CD14-positive monocyte (primary cell): ENCODE measurements around the gene SLC35E1. TPM values are rescaled to one million over a fixed set of nuclear protein-coding genes. Genes with fewer than 3 reads are reported as not detected.

Source experiments
- DNase-seq, 3 donors: peaks; one replicate each; pipeline ENCODE4 v3.0.0-alpha.2; 2011 to 2022
- H2AFZ ChIP-seq: 2 replicates; pipeline ENCODE4 v1.6.0; 2012; ENCODE audit warnings: mild to moderate bottlenecking, low read depth, low read length, inconsistent platforms; ENCODE audit not compliant: insufficient read depth, poor library complexity, severe bottlenecking
- H3K27ac ChIP-seq, 2 donors: 1 replicate in 1 of 2; 2 replicates in 1 of 2; pipeline ENCODE4 v1.5.1; 2012 to 2013; ENCODE audit warnings: low read length in 2 of 2, control low read depth in 1 of 2, inconsistent platforms in 1 of 2, low read depth in 1 of 2, mild to moderate bottlenecking in 1 of 2
- H3K27me3 ChIP-seq, 2 donors: one replicate each; pipeline versions ENCODE4 v1.6.0 to v1.6.1; 2011 to 2013; ENCODE audit warnings: low read length in 2 of 2; ENCODE audit not compliant: control insufficient read depth in 2 of 2, insufficient read depth in 2 of 2
- H3K36me3 ChIP-seq, 2 donors: replicated peaks in 1 of 2; 1 replicate in 1 of 2; 2 replicates in 1 of 2; pipeline versions ENCODE4 v1.5.1 to v1.6.1; 2012 to 2013; ENCODE audit warnings: low read length in 2 of 2, control low read depth in 1 of 2, inconsistent platforms in 1 of 2, mild to moderate bottlenecking in 1 of 2; ENCODE audit not compliant: insufficient read depth in 2 of 2, control insufficient read depth in 1 of 2
- H3K4me1 ChIP-seq, 2 donors: 1 replicate in 1 of 2; 2 replicates in 1 of 2; pipeline versions ENCODE4 v1.5.1 to v1.6.1; 2012 to 2013; ENCODE audit warnings: low read length in 2 of 2, control low read depth in 1 of 2, inconsistent platforms in 1 of 2, mild to moderate bottlenecking in 1 of 2, moderate library complexity in 1 of 2; ENCODE audit not compliant: insufficient read depth in 2 of 2, control insufficient read depth in 1 of 2
- H3K4me2 ChIP-seq: replicated peaks from 2 replicates; pipeline ENCODE3; 2012; ENCODE audit warnings: low read length, moderate library complexity, mild to moderate bottlenecking; ENCODE audit not compliant: poor library complexity, severe bottlenecking; ENCODE audit errors: extremely low read depth
- H3K4me3 ChIP-seq, 3 experiments: fragments of 200-600 bp in 1 of 3; sonication (generic) in 1 of 3; replicated peaks in 1 of 3; 1 replicate in 2 of 3; 2 replicates in 1 of 3; pipeline ENCODE4 v1.5.1; 2011 to 2013; ENCODE audit warnings: low read length in 3 of 3, mild to moderate bottlenecking in 3 of 3, control low read depth in 2 of 3, low read depth in 2 of 3, inconsistent platforms in 1 of 3, moderate library complexity in 1 of 3
- H3K79me2 ChIP-seq: 2 replicates; pipeline ENCODE4 v1.6.0; 2012; ENCODE audit warnings: mild to moderate bottlenecking, control low read depth, inconsistent platforms, low read length, moderate library complexity; ENCODE audit not compliant: insufficient read depth
- H3K9ac ChIP-seq: 2 replicates; pipeline ENCODE4 v1.6.0; 2017; ENCODE audit warnings: low read length, mild to moderate bottlenecking; ENCODE audit not compliant: insufficient read depth, poor library complexity, severe bottlenecking
- H3K9me3 ChIP-seq, 2 donors: replicated peaks in 1 of 2; 1 replicate in 1 of 2; 2 replicates in 1 of 2; pipeline versions ENCODE4 v1.5.1 to v1.6.1; 2012 to 2013; ENCODE audit warnings: low read length in 2 of 2, control low read depth in 1 of 2; ENCODE audit not compliant: control insufficient read depth in 1 of 2, insufficient read depth in 1 of 2
- H4K20me1 ChIP-seq: 2 replicates; pipeline ENCODE4 v1.6.0; 2012; ENCODE audit warnings: mild to moderate bottlenecking, low read length, control low read depth, moderate library complexity; ENCODE audit not compliant: insufficient read depth
- H3K27ac Mint-ChIP-seq, 7 donors: one replicate each; pipeline ENCODE4 v1.8.0; 2020; ENCODE audit warnings: mild to moderate bottlenecking in 7 of 7, mixed read lengths in 7 of 7, moderate library complexity in 6 of 7, inconsistent platforms in 2 of 7
- H3K27me3 Mint-ChIP-seq, 3 donors: one replicate each; pipeline ENCODE4 v1.8.0; 2021 to 2022; ENCODE audit warnings: low read depth in 3 of 3, mild to moderate bottlenecking in 3 of 3, mixed read lengths in 3 of 3, moderate library complexity in 3 of 3, inconsistent platforms in 1 of 3
- H3K36me3 Mint-ChIP-seq, 2 donors: one replicate each; pipeline ENCODE4 v1.8.0; 2020; ENCODE audit warnings: mixed read lengths in 2 of 2, inconsistent platforms in 1 of 2, mild to moderate bottlenecking in 1 of 2
- H3K4me1 Mint-ChIP-seq: one replicate; pipeline ENCODE4 v1.8.0; 2020; ENCODE audit warnings: mild to moderate bottlenecking, mixed read lengths
- H3K4me3 Mint-ChIP-seq, 2 donors: one replicate each; pipeline ENCODE4 v1.8.0; 2020; ENCODE audit warnings: mild to moderate bottlenecking in 2 of 2, mixed read lengths in 2 of 2, moderate library complexity in 1 of 2
- H3K9me3 Mint-ChIP-seq, 7 donors: one replicate each; pipeline ENCODE4 v1.8.0; 2020 to 2022; ENCODE audit warnings: mixed read lengths in 7 of 7, mild to moderate bottlenecking in 6 of 7, moderate library complexity in 6 of 7, inconsistent platforms in 2 of 7
- WGBS: methylation state at CpG from one replicate; pipeline ENCODE4 v1.1.5; 2013; ENCODE audit warnings: missing lambda C conversion rate; ENCODE audit not compliant: insufficient coverage; 5-methylcytosine and 5-hydroxymethylcytosine counted together
- intact Hi-C, 2 donors: fragments of 100-400 bp; cut with micrococcal nuclease; formaldehyde crosslinking; loops; one replicate each; pipeline versions ENCODE4 v1.15.0 to v1.15.1; 2023
- polyA plus RNA-seq, 3 donors: library from polyadenylated mRNA; depleted of rRNA in 1 of 3; unstranded in 2 of 3; stranded (reverse) in 1 of 3; fragments of 300-500 nt in 2 of 3; fragments of >200 nt in 1 of 3; fragmentation: Illumina TruSeq in 2 of 3; gene quantifications; 1 replicate in 2 of 3; 2 replicates in 1 of 3; pipeline ENCODE4 v1.2.3, GENCODE V29; 2012 to 2021
- TF ChIP-seq, protein P1 (sequence below): fragments of 200-600 bp; IDR thresholded peaks from one replicate; pipeline ENCODE4 v1.8.0; 2022; ENCODE audit warnings: antibody characterized with exemption, mild to moderate bottlenecking

Gene SLC35E1
- polyA plus RNA-seq, 3 donors, result 12.1 to 28.8 (median 13.5) TPM

DNA sequence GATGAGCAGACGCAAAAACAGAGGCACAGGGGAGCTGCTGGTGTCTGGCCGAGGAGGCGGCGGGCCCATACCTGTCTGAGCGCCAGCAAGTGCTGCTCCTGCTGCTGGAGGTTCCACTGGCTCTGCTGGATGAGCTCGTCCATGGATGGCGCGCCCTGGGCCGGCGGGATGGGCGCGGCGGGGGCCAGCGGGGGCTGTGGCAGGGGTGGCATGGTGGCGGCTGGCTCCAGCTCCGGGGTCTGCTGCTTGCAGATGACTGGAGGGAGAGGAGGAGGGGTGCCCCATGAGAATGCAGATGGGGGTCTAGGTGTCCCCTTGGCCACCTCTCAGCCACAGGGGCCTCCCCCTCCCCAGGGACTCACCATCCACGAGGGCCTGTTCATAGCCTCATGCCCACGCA is 36.8 kb downstream of the SLC35E1 start:
- Mint-ChIP-seq H3K27ac (no peak overlapping the region), H3K9me3 (no peaks in the 10 kb centered on the region), H3K4me1 (peaks cover 6% of the 10 kb centered on the region), H3K4me3 (no peak overlapping the region), H3K36me3 (peaks cover 78 to 99% of the 10 kb centered on the region in 2 donors), H3K27me3 (no peaks in the 10 kb centered on the region)
- no peaks in the 10 kb centered on the region for H3K27me3 ChIP-seq
- no peaks in the 10 kb centered on the region for H3K4me1 ChIP-seq
- H3K4me2 ChIP-seq, result no peak overlapping the region
- H3K79me2 ChIP-seq, result peaks cover 49% of the 10 kb centered on the region
- TF ChIP-seq, protein P1, sequence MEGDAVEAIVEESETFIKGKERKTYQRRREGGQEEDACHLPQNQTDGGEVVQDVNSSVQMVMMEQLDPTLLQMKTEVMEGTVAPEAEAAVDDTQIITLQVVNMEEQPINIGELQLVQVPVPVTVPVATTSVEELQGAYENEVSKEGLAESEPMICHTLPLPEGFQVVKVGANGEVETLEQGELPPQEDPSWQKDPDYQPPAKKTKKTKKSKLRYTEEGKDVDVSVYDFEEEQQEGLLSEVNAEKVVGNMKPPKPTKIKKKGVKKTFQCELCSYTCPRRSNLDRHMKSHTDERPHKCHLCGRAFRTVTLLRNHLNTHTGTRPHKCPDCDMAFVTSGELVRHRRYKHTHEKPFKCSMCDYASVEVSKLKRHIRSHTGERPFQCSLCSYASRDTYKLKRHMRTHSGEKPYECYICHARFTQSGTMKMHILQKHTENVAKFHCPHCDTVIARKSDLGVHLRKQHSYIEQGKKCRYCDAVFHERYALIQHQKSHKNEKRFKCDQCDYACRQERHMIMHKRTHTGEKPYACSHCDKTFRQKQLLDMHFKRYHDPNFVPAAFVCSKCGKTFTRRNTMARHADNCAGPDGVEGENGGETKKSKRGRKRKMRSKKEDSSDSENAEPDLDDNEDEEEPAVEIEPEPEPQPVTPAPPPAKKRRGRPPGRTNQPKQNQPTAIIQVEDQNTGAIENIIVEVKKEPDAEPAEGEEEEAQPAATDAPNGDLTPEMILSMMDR, result no peak
- H3K9ac ChIP-seq, result no peak overlapping the region
- H4K20me1 ChIP-seq, result peaks cover 76% of the 10 kb centered on the region
- no peaks in the 10 kb centered on the region for H3K9me3 ChIP-seq
- no peak overlapping the region for H2AFZ ChIP-seq
- intact Hi-C loops, result no loop called here
- no peak overlapping the region for H3K27ac ChIP-seq
- H3K36me3 ChIP-seq, result peaks cover 80 to 94% of the 10 kb centered on the region in 2 donors
- 98% methylated on average over 17 of the region's 18 CpGs for WGBS
- DNase-seq, result no peak
- no peak overlapping the region for H3K4me3 ChIP-seq

DNA sequence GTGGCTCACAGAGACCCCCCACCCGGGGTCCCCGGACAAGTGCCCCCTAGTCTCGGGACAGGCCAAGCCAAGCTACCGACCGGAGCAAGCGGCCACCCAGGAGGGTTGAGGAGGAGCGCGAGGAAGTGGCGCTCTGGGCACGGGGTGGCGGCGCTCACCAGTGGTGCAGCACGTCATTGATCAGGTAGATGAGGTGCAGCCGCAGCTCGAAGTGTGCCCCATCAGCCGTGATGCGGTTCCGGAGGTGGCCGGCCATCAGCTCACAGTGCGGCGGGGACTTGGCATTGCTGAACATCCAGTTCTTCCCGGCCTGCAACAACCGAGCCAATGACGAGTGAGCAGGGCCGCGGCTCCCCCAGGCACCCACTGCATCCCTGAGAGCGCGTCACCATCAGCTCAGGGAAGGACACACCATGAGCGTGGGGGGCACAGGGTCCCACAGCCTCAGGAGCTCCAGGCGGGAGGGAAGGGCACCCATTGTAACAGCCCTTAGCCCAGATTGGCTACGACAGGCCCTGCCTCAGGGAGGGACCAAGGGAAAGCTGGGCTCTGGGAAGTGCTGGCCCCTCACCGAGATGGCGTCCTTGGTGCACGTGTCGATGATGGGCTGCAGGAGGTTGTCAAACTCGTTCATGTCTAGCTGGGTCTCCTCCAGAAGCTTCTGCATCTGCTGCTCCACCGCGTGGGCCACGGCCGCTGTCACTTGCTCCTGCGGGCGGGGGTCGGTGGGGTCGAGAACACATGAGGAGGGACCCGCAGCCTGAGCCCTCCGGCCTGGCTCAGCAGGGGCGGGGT is 39.6 kb downstream of the SLC35E1 start:
- no peak overlapping the region for H3K27ac ChIP-seq
- DNase-seq, result no peak
- no peaks in the 10 kb centered on the region for H3K9me3 ChIP-seq
- TF ChIP-seq, protein P1, result no peak
- no peaks in the 10 kb centered on the region for H3K27me3 ChIP-seq
- H2AFZ ChIP-seq, result no peak overlapping the region
- peaks cover 22% of the 10 kb centered on the region for H3K79me2 ChIP-seq
- H3K4me1 Mint-ChIP-seq, result peaks cover 1% of the 10 kb centered on the region
- no peaks in the 10 kb centered on the region for H3K4me1 ChIP-seq
- no peak overlapping the region for H3K27ac Mint-ChIP-seq
- intact Hi-C loops, result no loop called here
- H4K20me1 ChIP-seq, result peaks cover 55% of the 10 kb centered on the region
- peaks cover 88 to 100% of the 10 kb centered on the region in 2 donors for H3K36me3 Mint-ChIP-seq
- no peaks in the 10 kb centered on the region for H3K9me3 Mint-ChIP-seq
- no peak overlapping the region for H3K4me3 Mint-ChIP-seq
- no peak overlapping the region for H3K4me3 ChIP-seq
- H3K36me3 ChIP-seq, result peaks cover 94 to 100% of the 10 kb centered on the region in 2 donors
- no peak overlapping the region for H3K9ac ChIP-seq
- no peak overlapping the region for H3K4me2 ChIP-seq
- H3K27me3 Mint-ChIP-seq, result no peaks in the 10 kb centered on the region
- WGBS, result 96% methylated on average over 44 of the region's 47 CpGs
